GM12872 (cell line): ENCODE data around the gene NEGR1.

Experiments used
- TF ChIP-seq, protein P1 (sequence below): IDR thresholded peaks from 3 replicates; pipeline ENCODE4 v1.5.1; 2011; ENCODE audit warnings: low read depth, mild to moderate bottlenecking, low read length, moderate library complexity; ENCODE audit not compliant: insufficient read depth

Gene NEGR1

DNA sequence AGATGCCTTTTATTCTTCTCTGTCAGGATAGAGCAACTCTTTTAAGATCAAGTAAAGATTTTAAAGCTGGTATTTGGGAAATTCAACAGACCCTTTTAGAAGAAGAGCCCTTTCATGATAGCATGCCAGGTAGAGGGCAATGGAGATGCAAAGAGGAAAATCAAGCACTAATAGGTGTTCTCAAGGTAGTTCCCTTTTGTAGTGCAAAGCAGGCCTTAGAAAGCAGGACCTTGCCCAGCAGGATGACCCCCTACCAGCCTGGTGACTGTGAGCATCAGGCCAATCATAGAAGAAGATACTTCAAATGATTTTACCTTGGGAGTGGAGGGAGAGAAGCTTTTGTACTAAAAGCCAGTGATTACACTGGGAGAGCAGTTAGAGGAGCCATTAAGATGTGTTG, 820.1 kb downstream of the NEGR1 start:
- TF ChIP-seq, protein P1, sequence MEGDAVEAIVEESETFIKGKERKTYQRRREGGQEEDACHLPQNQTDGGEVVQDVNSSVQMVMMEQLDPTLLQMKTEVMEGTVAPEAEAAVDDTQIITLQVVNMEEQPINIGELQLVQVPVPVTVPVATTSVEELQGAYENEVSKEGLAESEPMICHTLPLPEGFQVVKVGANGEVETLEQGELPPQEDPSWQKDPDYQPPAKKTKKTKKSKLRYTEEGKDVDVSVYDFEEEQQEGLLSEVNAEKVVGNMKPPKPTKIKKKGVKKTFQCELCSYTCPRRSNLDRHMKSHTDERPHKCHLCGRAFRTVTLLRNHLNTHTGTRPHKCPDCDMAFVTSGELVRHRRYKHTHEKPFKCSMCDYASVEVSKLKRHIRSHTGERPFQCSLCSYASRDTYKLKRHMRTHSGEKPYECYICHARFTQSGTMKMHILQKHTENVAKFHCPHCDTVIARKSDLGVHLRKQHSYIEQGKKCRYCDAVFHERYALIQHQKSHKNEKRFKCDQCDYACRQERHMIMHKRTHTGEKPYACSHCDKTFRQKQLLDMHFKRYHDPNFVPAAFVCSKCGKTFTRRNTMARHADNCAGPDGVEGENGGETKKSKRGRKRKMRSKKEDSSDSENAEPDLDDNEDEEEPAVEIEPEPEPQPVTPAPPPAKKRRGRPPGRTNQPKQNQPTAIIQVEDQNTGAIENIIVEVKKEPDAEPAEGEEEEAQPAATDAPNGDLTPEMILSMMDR = no peak

DNA sequence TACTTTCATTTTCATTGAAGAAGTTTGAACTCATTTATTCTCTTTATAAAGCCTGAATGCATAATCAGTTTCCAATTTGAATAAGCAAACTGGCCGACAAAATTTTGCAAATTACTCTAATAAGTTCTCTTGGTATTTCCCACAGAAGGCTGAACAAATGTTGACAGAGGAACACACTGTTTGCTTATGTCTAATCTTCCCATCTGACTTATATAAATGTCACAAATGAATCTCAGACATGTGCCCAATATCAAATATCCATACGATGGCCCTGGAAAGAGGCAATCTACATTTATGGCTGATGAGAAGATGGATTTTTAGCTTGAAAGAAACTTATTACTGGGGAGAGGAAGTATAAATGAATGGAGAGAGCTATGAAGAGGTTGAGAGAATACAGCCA, 820.9 kb downstream of the NEGR1 start:
- TF ChIP-seq, protein P1 = no peak

DNA sequence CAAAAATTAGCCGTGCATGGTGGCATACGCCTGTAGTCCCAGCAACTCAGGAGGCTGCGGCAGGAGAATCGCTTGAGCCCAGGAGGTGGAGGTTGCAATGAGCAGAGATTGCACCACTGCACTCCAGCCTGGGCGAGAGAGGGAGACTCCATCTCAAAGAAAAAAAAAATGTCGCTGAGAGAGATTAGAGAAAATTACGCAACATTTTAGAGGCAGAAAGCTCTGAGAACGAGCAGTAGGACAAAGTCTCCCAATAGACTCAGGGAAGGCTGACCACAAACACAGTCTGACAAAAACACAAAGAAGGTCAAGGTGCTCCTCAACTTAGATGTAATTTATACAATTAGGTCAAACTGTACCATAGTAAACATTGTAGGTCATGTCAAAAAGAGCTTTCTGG, 833.9 kb downstream of the NEGR1 start:
- TF ChIP-seq, protein P1 = no peak

DNA sequence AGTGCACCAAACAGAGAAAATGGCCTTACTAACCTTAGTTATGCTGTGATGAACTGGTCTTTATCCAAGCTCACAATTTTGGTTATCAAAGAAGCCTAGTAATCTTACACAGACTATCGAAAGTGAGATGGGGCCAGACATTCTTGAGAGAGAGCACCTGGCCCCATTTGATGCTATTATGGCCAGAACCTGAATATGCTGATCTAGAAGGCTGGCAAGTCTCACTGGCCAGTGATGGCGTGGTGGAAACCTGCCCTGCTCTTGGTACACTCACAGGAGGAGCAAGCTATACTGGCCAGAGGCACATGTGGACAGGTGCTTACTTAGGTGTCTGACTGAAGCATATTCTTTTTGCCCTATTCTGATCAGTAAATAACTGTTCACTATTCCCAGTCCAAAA, 843.7 kb downstream of the NEGR1 start:
- TF ChIP-seq, protein P1 = no peak

DNA sequence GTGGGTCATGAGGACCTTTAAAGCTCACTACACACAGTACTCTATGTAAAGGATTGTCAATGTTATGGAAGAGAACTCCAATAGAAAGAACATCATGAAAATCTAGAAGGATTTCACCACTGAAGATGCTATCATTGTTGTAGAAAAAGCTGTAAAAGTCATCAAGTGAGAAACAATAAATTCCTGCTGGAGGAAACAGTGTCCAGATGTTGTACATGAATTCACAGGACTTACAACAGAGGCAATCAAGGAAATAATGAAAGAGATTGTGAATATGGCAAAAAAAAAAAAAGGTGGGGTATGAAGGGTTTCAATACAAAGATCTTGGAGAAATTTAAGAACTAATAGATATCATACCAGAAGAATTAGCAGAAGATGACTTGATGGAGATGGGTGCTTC, 846.4 kb downstream of the NEGR1 start:
- TF ChIP-seq, protein P1 = no peak

DNA sequence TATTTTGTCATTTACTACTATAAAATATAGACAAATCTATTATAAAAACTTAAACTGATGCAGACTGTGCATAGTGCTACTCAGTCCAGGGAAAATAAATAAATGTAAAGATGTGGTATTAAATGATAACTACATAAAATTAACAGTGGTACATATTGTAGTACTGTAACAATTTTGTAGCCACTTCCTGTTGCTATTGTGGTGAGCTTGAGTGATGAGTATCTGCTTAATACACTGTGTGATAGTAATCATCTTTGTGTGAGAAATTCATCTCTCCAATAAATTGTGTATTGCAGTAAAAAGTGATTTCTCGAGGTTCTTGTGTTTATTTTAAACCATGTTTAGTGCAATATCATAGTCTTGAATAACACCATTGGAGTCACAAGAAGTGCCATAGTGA, 848.1 kb downstream of the NEGR1 start:
- TF ChIP-seq, protein P1 = no peak

DNA sequence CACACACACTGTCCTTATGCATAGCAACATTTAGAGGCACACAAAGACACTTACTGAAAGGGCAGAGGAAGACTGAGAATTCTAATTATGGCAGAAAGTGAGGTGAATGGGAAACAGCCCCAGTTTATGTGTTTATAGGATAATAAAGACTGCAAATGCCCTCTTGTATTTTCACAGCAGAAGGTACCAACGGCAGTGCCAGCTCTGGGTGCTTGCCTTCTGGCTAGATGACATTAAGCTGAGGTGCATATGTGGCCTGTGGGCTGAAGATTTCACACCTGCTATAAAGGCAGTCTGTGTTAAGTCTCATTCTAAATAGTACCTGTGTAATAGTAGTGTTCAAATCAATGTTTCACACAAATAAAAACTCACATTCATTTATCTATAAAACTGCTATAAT, 854.3 kb downstream of the NEGR1 start:
- TF ChIP-seq, protein P1 = no peak

DNA sequence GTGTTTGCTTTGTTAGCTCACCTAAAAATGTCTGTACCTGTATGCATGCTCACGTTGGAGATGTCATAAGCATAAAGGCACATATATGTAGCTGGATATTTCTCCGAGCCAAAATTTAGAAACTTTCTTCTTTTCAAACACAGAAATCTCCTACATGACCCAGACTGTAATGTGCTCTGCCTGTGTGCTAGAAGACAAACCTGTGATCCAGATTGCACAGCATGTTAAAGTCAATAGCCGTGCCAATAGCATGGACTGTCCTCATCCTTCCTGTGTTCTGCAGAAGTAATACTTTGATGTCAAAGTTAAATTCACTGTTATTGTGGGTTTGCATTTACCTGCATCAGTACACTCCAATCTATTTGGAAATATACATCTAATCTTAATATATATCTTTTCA, 855.3 kb downstream of the NEGR1 start:
- TF ChIP-seq, protein P1 = no peak
